Esophagus squamous epithelium (tissue), 5 donors: ENCODE results near the gene PRND. TPM values are rescaled to one million over a fixed set of nuclear protein-coding genes. Genes with fewer than 3 reads are reported as not detected.

Experiments
- DNase-seq: peaks from one replicate; lab custom pipeline; 2025; lab: John Stamatoyannopoulos, UW
- H3K27ac ChIP-seq, 4 donors: fragments of 200-600 bp; sonication (generic); one replicate each; pipeline ENCODE4 v1.5.1; 2016 to 2019; ENCODE audit warnings: mild to moderate bottlenecking in 1 of 4
- H3K27me3 ChIP-seq, 4 donors: fragments of 200-600 bp; sonication (generic); 1 replicate in 3 of 4; 2 replicates in 1 of 4; pipeline versions ENCODE4 v1.5.1 to v1.6.0; 2017 to 2021; ENCODE audit warnings: antibody characterized with exemption in 1 of 4
- H3K36me3 ChIP-seq, 3 donors: fragments of 200-600 bp; sonication (generic); one replicate each; pipeline ENCODE4 v1.5.1; 2016 to 2019
- H3K4me1 ChIP-seq, 3 donors: fragments of 200-600 bp; sonication (generic); one replicate each; pipeline ENCODE4 v1.5.1; 2017 to 2019
- H3K4me3 ChIP-seq, 4 donors: fragments of 200-600 bp; sonication (generic); 1 replicate in 3 of 4; 2 replicates in 1 of 4; pipeline ENCODE4 v1.5.1; 2016 to 2019; ENCODE audit warnings: mild to moderate bottlenecking in 2 of 4, moderate library complexity in 1 of 4
- H3K9me3 ChIP-seq, 3 donors: fragments of 200-600 bp; sonication (generic); one replicate each; pipeline ENCODE4 v1.5.1; 2016 to 2019
- CTCF ChIP-seq, 6 experiments: fragments of 450-650 bp in 4 of 6; fragments of 200-600 bp in 2 of 6; sonication (generic) in 2 of 6; IDR thresholded peaks; one replicate each; pipeline ENCODE4 v1.5.1; 2016 to 2019; ENCODE audit warnings: antibody characterized with exemption in 6 of 6, mild to moderate bottlenecking in 4 of 6, moderate library complexity in 4 of 6
- POLR2A ChIP-seq, 4 donors: fragments of 450-650 bp; IDR thresholded peaks; one replicate each; pipeline ENCODE4 v1.6.1; 2017; ENCODE audit warnings: antibody characterized with exemption in 4 of 4, mild to moderate bottlenecking in 4 of 4, moderate library complexity in 3 of 4
- WGBS, 2 donors: methylation state at CpG; one replicate each; pipeline ENCODE4 v1.1.5; 2018; 5-methylcytosine and 5-hydroxymethylcytosine counted together
- intact Hi-C: fragments of 100-400 bp; cut with DNase I; formaldehyde crosslinking; loops from one replicate; pipeline ENCODE4 v1.15.0; 2022
- total RNA-seq, 4 donors: library from RNA; depleted of rRNA; stranded (reverse); fragments of >200 nt; gene quantifications; one replicate each; pipeline ENCODE4 v1.1.0, GENCODE V29; 2016
- donor health status: DM: yes; HTN: yes; CAD: no.

PRND gene
- total RNA-seq, 4 donors from 2014 or later: not detected

- intact Hi-C loops: no loop called here
- no peaks in the 10 kb centered on the region for H3K36me3 ChIP-seq
- H3K4me1 ChIP-seq: peaks cover 0 to 5% (median 0%) of the 10 kb centered on the region in 3 donors
- TF ChIP-seq POLR2A (IDR thresholded peaks at IDR 0.05): no peak
- no peak for TF ChIP-seq CTCF (IDR thresholded peaks at IDR 0.05)
- no peak overlapping the region for H3K4me3 ChIP-seq
- H3K27me3 ChIP-seq: peaks cover 0 to 91% (median 0%) of the 10 kb centered on the region in 4 donors
- DNase-seq: no peak
- no peak overlapping the region for H3K27ac ChIP-seq
- 81 to 87% methylated on average over 2 of the region's 2 CpGs for WGBS, 2 donors
- H3K9me3 ChIP-seq: no peaks in the 10 kb centered on the region
Measured at GRCh38 chr20:4677846-4678245, 43.9 kb upstream of the PRND start.

GRCh38 chr20:4681401-4681800 is 40.3 kb upstream of the PRND start:
- peaks cover 0 to 65% (median 0%) of the 10 kb centered on the region in 4 donors for H3K27me3 ChIP-seq
- no peaks in the 10 kb centered on the region for H3K9me3 ChIP-seq
- WGBS, 2 donors: 74 to 81% methylated on average over 6 of the region's 6 CpGs
- TF ChIP-seq CTCF (IDR thresholded peaks at IDR 0.05) (no peak), POLR2A (IDR thresholded peaks at IDR 0.05) (no peak)
- H3K27ac ChIP-seq: no peak overlapping the region
- H3K4me3 ChIP-seq: no peak overlapping the region
- intact Hi-C loops: no loop called here
- no peaks in the 10 kb centered on the region for H3K36me3 ChIP-seq
- peaks cover 16 to 22% (median 20%) of the 10 kb centered on the region in 3 donors for H3K4me1 ChIP-seq
- no peak for DNase-seq

- no peak for TF ChIP-seq POLR2A (IDR thresholded peaks at IDR 0.05)
- TF ChIP-seq CTCF (IDR thresholded peaks at IDR 0.05): no peak
- H3K27me3 ChIP-seq: peaks cover 0 to 59% (median 0%) of the 10 kb centered on the region in 4 donors
- no peaks in the 10 kb centered on the region for H3K9me3 ChIP-seq
- H3K36me3 ChIP-seq: no peaks in the 10 kb centered on the region
- no peak overlapping the region for H3K27ac ChIP-seq
- no peak for DNase-seq
- intact Hi-C loops: no loop called here
- peaks cover 16 to 22% (median 20%) of the 10 kb centered on the region in 3 donors for H3K4me1 ChIP-seq
- no peak overlapping the region for H3K4me3 ChIP-seq
- 24 to 27% methylated on average over 5 of the region's 5 CpGs for WGBS, 2 donors
Measured at GRCh38 chr20:4681991-4682401, 39.7 kb upstream of the PRND start.

- DNase-seq: no peak
- intact Hi-C loops: no loop called here
- WGBS, 2 donors: 86 to 88% methylated on average over 6 of the region's 6 CpGs
- H3K4me3 ChIP-seq: no peak overlapping the region
- H3K36me3 ChIP-seq: no peaks in the 10 kb centered on the region
- H3K4me1 ChIP-seq: peaks cover 20 to 29% (median 23%) of the 10 kb centered on the region in 3 donors
- no peaks in the 10 kb centered on the region for H3K9me3 ChIP-seq
- no peak overlapping the region for H3K27ac ChIP-seq
- peaks cover 0 to 54% (median 0%) of the 10 kb centered on the region in 4 donors for H3K27me3 ChIP-seq
- TF ChIP-seq POLR2A (IDR thresholded peaks at IDR 0.05) (no peak), CTCF (IDR thresholded peaks at IDR 0.05) (no peak)
Measured at GRCh38 chr20:4682682-4683081, 39.0 kb upstream of the PRND start.

GRCh38 chr20:4683261-4683660 is 38.4 kb upstream of the PRND start:
- TF ChIP-seq CTCF (IDR thresholded peaks at IDR 0.05) (no peak), POLR2A (IDR thresholded peaks at IDR 0.05) (no peak)
- Histone ChIP-seq H3K27me3 (peaks cover 0 to 48% (median 0%) of the 10 kb centered on the region in 4 donors), H3K27ac (peak overlapping the region in 1 of 4 donors; percentile 48), H3K4me1 (peaks cover 20 to 35% (median 28%) of the 10 kb centered on the region in 3 donors), H3K4me3 (no peak overlapping the region), H3K36me3 (no peaks in the 10 kb centered on the region), H3K9me3 (no peaks in the 10 kb centered on the region)
- intact Hi-C loops: no loop called here
- WGBS, 2 donors: 86 to 92% methylated on average over 2 of the region's 2 CpGs
- DNase-seq: no peak
